Activated CD4-positive, alpha-beta T cell treated with anti-CD3 and anti-CD28 coated beads for 36 hours (primary cell): Measurements from ENCODE around the gene KREMEN1. TPM values are rescaled to one million over a fixed set of nuclear protein-coding genes. Genes with fewer than 3 reads are reported as not detected.

Experiments
- ATAC-seq: fragments of 200-7000 bp; cut with Tn5 transposase; one replicate; pipeline ENCODE4 v1.10.0; 2021; ENCODE audit warnings: mild to moderate bottlenecking, moderate library complexity
- CTCF ChIA-PET: fragments of 350-600 bp; sonication (Branson Sonifier 250); formaldehyde crosslinking; loops from one replicate; lab custom pipeline; 2021; ENCODE audit warnings: antibody characterized with exemption; lab: Charles Lee
- POLR2A ChIA-PET: fragments of 350-600 bp; sonication (Branson Sonifier 250); formaldehyde crosslinking; loops from one replicate; lab custom pipeline; 2021; ENCODE audit warnings: antibody characterized with exemption, inconsistent platforms; lab: Charles Lee
- DNase-seq: peaks from one replicate; pipeline ENCODE4 v3.0.0-alpha.2; 2020
- H3K27ac Mint-ChIP-seq: one replicate; pipeline ENCODE4 v1.8.0; 2021; ENCODE audit warnings: mixed read lengths
- H3K27me3 Mint-ChIP-seq: one replicate; pipeline ENCODE4 v1.8.0; 2021; ENCODE audit warnings: mixed read lengths
- H3K36me3 Mint-ChIP-seq: one replicate; pipeline ENCODE4 v1.8.0; 2021; ENCODE audit warnings: low read depth, mixed read lengths
- H3K4me1 Mint-ChIP-seq: one replicate; pipeline ENCODE4 v1.8.0; 2021; ENCODE audit warnings: mixed read lengths
- H3K4me3 Mint-ChIP-seq: one replicate; pipeline ENCODE4 v1.8.0; 2021; ENCODE audit warnings: mild to moderate bottlenecking, moderate library complexity, mixed read lengths
- H3K9me3 Mint-ChIP-seq: one replicate; pipeline ENCODE4 v1.8.0; 2021; ENCODE audit warnings: low read depth, mixed read lengths
- intact Hi-C, 2 experiments: fragments of 100-400 bp; cut with DNase I in 1 of 2; cut with micrococcal nuclease in 1 of 2; formaldehyde crosslinking; loops; one replicate each; pipeline versions ENCODE4 v1.14.2 to v1.15.1; 2022 to 2024; cut with DNase I, micrococcal nuclease
- total RNA-seq, 2 experiments: library from RNA; stranded (reverse); gene quantifications; one replicate each; pipeline ENCODE4 v1.2.3, GENCODE V29; 2021

Gene KREMEN1
- total RNA-seq, 2 experiments from 2014 or later = 0.11 to 0.30 TPM

GRCh38 chr22:29070490-29070889, 2.3 kb upstream of the KREMEN1 start:
- Mint-ChIP-seq H3K27ac (no peak overlapping the region), H3K27me3 (peaks cover 51% of the 10 kb centered on the region), H3K4me1 (peaks cover 24% of the 10 kb centered on the region), H3K36me3 (no peaks in the 10 kb centered on the region), H3K4me3 (no peak overlapping the region), H3K9me3 (no peaks in the 10 kb centered on the region)
- DNase-seq (no peak), ATAC-seq (no peak)
- intact Hi-C loops = loop anchor here in 1 of 2 experiments (2.0 to 5.0 kb wide), 3 partner anchors 84 to 1153 kb away; partner anchors contain the start of gene PITPNB
- CTCF ChIA-PET = interaction anchor here (1.8 kb wide), 1 partner anchor 11 kb away, joined by 4 read pairs; no protein-coding TSS in a partner anchor
- POLR2A ChIA-PET = no interaction called here

GRCh38 chr22:29071261-29072045, 1.4 kb upstream of the KREMEN1 start:
- H3K4me1 Mint-ChIP-seq = peaks cover 18% of the 10 kb centered on the region
- no peaks in the 10 kb centered on the region for H3K36me3 Mint-ChIP-seq
- POLR2A ChIA-PET = no interaction called here
- no peaks in the 10 kb centered on the region for H3K9me3 Mint-ChIP-seq
- ATAC-seq = peak; percentile 14
- intact Hi-C loops = loop anchor here (1.0 to 5.0 kb wide), 9 partner anchors 83 to 1154 kb away; partner anchors contain the start of genes ZNRF3 (in 2 of the 2), AP1B1 (in 1 of the 2), HSCB (in 1 of the 2) and PITPNB (in 1 of the 2)
- H3K27me3 Mint-ChIP-seq = peaks cover 52% of the 10 kb centered on the region
- CTCF ChIA-PET = interaction anchor here (0.6 to 1.8 kb wide), 5 partner anchors 10 to 180 kb away, joined by 3 to 6 read pairs (median 3); no protein-coding TSS in a partner anchor
- H3K27ac Mint-ChIP-seq = no peak overlapping the region
- peak; percentile 63 for DNase-seq
- H3K4me3 Mint-ChIP-seq = peak overlapping the region; percentile 66

DNA sequence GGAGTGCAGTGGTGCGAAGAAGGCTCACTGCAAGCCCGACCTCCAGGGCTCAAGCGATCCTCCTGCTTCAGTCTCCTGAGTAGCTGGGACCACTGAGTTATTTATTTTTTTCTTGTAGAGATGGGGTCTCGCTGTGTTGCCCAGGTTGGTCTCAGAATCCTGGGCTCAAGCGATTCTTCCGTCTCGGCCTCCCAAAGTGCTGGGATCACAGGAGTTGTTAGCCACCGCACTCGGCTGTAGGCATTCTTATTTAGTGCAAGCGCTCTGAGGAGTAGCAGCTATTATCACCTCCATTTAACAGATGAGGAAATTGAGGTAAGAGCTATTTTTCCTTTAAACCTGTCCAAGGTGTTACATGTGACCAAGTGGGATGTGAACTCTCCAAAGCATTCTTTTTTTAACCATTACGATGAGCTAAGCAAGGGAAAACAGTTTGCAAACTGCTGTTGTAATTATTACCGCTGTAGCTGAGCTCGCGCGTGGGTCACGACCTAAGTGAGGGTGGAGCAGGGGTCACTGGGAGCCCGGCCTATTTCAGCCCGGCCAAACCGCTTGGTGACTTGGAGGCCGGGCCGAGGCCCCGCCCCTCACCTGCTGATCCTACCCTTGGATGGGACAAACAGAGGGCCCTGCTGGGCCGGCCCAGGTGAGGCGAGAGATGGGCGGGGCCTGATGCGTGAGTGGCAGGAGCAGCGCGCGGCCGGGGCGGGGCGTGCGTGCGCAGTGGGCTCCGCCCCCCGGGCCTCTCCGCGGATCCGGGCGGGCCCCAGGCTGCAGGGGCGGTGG, 449 bp upstream of the KREMEN1 start:
- intact Hi-C loops = loop anchor here (1.0 to 5.0 kb wide), 8 partner anchors 115 to 1155 kb away; partner anchors contain the start of genes ZNRF3 (in 2 of the 2), AP1B1 (in 1 of the 2), HSCB (in 1 of the 2) and PITPNB (in 1 of the 2)
- ChIA-PET POLR2A (no interaction called here), CTCF (interaction anchor here (0.6 to 1.8 kb wide), 7 partner anchors 9 to 217 kb away, joined by 3 to 6 read pairs (median 3); no protein-coding TSS in a partner anchor)
- DNase-seq (peak; percentile 93), ATAC-seq (peak; percentile 98)
- Mint-ChIP-seq H3K27me3 (peaks cover 51% of the 10 kb centered on the region), H3K4me3 (peak overlapping the region; percentile 66), H3K4me1 (peaks cover 15% of the 10 kb centered on the region), H3K9me3 (no peaks in the 10 kb centered on the region), H3K27ac (no peak overlapping the region), H3K36me3 (no peaks in the 10 kb centered on the region)

DNA sequence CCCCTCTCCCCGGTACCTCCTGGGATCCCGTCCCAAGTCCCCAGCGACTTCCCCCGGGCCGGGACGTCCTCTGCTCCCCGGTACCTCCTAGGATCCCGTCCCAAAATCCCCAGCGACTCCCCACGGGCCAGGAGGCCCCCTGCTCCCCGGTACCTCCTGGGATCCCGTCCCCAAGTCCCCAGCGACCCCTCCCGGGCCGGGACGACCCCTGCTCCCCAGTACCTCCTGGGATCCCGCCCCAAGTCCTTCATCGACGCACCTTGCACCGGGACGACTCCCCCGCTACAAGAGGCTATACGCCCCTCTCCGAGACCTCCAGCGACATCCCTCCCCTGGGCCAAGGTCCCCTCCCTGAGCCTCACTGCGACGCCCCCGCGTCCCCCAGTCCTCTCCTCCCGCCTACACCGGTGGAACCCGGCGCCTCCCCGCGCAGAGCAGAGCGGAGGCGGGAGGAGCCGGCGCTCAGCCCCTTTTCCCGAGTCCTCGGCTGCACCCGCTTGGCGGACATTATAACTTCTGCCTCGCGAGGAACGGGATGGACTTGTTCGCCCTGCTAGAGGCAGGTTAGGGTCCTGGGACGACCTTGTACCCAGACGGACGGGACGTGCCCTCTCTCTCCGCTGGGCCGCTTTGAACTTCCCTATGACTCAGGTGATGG, 912 bp downstream of the KREMEN1 start:
- ChIA-PET POLR2A (no interaction called here), CTCF (no interaction called here)

DNA sequence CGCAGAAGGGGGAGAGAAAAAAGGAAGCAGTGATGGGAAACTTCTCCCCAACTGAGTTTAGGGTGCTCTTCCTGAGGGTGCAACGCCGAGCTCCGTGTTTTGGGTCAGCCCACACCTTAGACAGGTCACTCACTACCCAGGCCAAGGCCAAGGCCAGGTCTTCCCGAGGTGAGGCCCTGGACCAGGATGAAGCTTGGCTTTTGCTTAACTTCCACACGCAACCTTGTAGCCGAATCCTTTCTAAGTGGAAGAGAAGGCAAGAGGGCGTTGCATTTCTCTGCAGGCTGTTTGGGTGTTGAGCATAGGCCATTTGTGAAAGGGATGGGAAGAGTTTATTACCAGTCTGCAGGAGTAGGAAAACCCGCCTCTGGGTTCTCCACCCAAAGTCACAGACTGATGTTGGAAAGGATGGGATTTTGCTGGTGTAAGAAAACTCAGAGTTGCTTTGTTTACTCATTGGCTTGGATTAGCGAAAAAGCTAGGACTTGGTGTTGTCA, 1.5 kb downstream of the KREMEN1 start:
- Mint-ChIP-seq H3K9me3 (no peaks in the 10 kb centered on the region), H3K27me3 (peaks cover 52% of the 10 kb centered on the region), H3K4me3 (peak overlapping the region; percentile 28), H3K4me1 (peaks cover 15% of the 10 kb centered on the region), H3K27ac (no peak overlapping the region), H3K36me3 (no peaks in the 10 kb centered on the region)
- POLR2A ChIA-PET = no interaction called here
- intact Hi-C loops = loop anchor here in 1 of 2 experiments (5.0 kb wide), 2 partner anchors 117 to 1157 kb away; partner anchors contain the start of gene PITPNB
- CTCF ChIA-PET = interaction anchor here (2.0 to 2.2 kb wide), 2 partner anchors 14 to 34 kb away, joined by 5 to 8 read pairs; no protein-coding TSS in a partner anchor
- ATAC-seq (no peak), DNase-seq (no peak)

More for the DNA sequence above, 912 bp downstream of the KREMEN1 start:
- DNase-seq (peak; percentile 39), ATAC-seq (no peak)
- Mint-ChIP-seq H3K4me3 (peak overlapping the region; percentile 28), H3K4me1 (peaks cover 15% of the 10 kb centered on the region), H3K27ac (no peak overlapping the region), H3K27me3 (peaks cover 53% of the 10 kb centered on the region), H3K36me3 (no peaks in the 10 kb centered on the region), H3K9me3 (no peaks in the 10 kb centered on the region)
- intact Hi-C loops = loop anchor here in 1 of 2 experiments (1.0 to 5.0 kb wide), 5 partner anchors 116 to 1156 kb away; partner anchors contain the start of genes CCDC117, PITPNB, RHBDD3 and XBP1

DNA sequence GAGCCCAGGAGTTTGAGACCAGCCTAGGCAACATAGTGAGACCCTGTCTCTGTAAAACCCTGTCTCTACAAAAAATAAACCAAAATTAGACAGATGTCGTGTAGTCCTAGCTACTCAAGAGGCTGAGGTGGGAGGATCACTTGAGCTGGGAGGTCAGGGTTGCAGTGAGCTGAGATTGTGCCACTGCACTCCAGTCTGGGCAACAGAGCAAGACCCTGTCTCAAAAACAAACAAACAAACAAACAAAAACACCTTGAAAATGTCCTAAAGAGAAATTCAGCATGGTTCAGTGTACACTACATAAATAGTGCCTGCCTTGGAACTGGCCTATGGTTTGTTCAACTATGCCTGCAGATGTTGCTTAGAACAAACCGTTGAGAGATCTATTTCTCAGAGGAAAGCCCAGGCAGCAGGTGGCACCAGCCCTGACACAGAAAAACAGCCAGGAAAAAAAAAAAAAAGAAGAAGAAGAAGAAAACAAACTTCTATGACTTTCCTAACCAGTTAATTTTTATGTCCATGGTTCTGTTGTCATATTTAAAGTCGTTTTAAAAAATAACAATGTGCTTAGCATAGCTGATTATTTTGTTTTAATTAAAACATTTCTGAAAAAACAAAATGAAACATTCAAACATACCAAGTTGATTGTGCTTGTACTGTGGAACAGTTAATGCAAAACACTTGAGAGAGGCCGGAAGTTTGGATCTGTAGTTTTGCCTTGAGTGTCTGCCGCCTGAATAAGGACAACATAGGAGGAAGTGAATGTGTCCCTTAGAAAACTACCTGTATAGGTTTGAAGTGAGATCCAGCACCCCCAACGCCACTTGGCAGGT, 5.4 kb downstream of the KREMEN1 start:
- ATAC-seq (no peak), DNase-seq (no peak)
- H3K4me1 Mint-ChIP-seq = no peaks in the 10 kb centered on the region
- no peak overlapping the region for H3K27ac Mint-ChIP-seq
- H3K36me3 Mint-ChIP-seq = no peaks in the 10 kb centered on the region
- H3K9me3 Mint-ChIP-seq = no peaks in the 10 kb centered on the region
- ChIA-PET POLR2A (no interaction called here), CTCF (interaction anchor here (1.1 kb wide), 1 partner anchor 171 kb away, joined by 3 read pairs; no protein-coding TSS in a partner anchor)
- H3K4me3 Mint-ChIP-seq = no peak overlapping the region
- H3K27me3 Mint-ChIP-seq = peaks cover 32% of the 10 kb centered on the region
- intact Hi-C loops = no loop called here

GRCh38 chr22:29078869-29079207, 6.0 kb downstream of the KREMEN1 start:
- Mint-ChIP-seq H3K27ac (no peak overlapping the region), H3K27me3 (peaks cover 31% of the 10 kb centered on the region), H3K4me1 (no peaks in the 10 kb centered on the region), H3K9me3 (no peaks in the 10 kb centered on the region), H3K36me3 (no peaks in the 10 kb centered on the region), H3K4me3 (no peak overlapping the region)
- no peak for DNase-seq
- no peak for ATAC-seq
- POLR2A ChIA-PET = no interaction called here
- intact Hi-C loops = no loop called here
- CTCF ChIA-PET = interaction anchor here (0.9 kb wide), 1 partner anchor 38 kb away, joined by 3 read pairs; no protein-coding TSS in a partner anchor

- no peak overlapping the region for H3K27ac Mint-ChIP-seq
- DNase-seq (no peak), ATAC-seq (no peak)
- H3K4me1 Mint-ChIP-seq = no peaks in the 10 kb centered on the region
- no peak overlapping the region for H3K4me3 Mint-ChIP-seq
- H3K36me3 Mint-ChIP-seq = no peaks in the 10 kb centered on the region
- H3K27me3 Mint-ChIP-seq = peaks cover 26% of the 10 kb centered on the region
- H3K9me3 Mint-ChIP-seq = no peaks in the 10 kb centered on the region
- CTCF ChIA-PET = interaction anchor here (0.9 kb wide), 1 partner anchor 38 kb away, joined by 3 read pairs; no protein-coding TSS in a partner anchor
- intact Hi-C loops = no loop called here
- POLR2A ChIA-PET = no interaction called here
Measured at GRCh38 chr22:29079218-29079901, 6.5 kb downstream of the KREMEN1 start.

DNA sequence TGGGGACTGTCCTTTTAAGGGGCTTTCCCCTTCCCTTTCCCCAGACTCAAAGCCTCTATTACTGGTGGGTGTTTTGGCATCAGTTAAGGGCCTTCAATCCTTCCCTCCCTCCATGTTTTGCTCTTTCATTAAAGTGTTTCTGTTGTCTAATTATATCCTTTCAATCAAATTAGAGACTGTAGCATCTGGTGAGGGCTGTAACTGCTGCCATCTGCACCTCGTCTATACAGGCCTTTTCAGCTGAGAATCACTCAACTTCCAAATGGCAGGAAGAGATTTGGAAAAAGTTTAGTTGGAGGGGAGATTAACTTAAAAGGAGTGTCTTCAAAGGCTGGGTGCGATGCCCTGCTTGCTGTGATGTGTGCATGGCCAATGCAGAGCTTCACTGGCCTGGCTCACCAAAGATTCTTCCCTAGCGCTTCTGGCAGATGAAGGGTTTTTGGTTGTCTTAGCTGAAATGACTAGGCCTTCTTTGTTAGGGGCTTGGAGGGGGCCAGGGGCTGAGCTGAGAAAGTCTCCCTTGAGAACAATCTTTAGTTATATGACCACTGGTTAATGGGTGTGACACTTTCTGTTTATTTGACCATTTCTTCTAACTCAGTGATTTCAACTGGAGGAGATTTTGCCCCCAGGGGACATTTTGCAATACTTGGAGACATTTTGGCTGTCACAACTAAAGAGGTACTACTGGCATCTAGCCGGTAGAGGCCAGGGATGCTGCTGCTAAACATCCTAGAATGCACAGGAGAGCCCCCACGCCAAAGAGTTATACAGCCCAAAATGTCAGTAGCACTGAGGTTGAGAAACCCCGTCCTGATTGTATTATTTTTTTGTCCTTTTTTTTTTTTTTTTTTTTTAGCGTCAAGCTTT, 7.5 kb downstream of the KREMEN1 start:
- no peak overlapping the region for H3K27ac Mint-ChIP-seq
- H3K9me3 Mint-ChIP-seq = no peaks in the 10 kb centered on the region
- ChIA-PET POLR2A (no interaction called here), CTCF (interaction anchor here (0.7 kb wide), 1 partner anchor 13 kb away, joined by 3 read pairs; no protein-coding TSS in a partner anchor)
- H3K27me3 Mint-ChIP-seq = peaks cover 18% of the 10 kb centered on the region
- H3K4me1 Mint-ChIP-seq = no peaks in the 10 kb centered on the region
- no peaks in the 10 kb centered on the region for H3K36me3 Mint-ChIP-seq
- no peak for DNase-seq
- H3K4me3 Mint-ChIP-seq = no peak overlapping the region
- intact Hi-C loops = no loop called here
- ATAC-seq = no peak
